Esophagus muscularis mucosa (tissue), 4 donors: Measurements from ENCODE around the gene C1QTNF9.

Source experiments
- CTCF ChIP-seq, 3 experiments: fragments of 200-600 bp in 2 of 3; fragments of 450-650 bp in 1 of 3; sonication (generic) in 2 of 3; IDR thresholded peaks; one replicate each; pipeline ENCODE4 v1.5.1; 2017 to 2019; ENCODE audit warnings: antibody characterized with exemption in 3 of 3, mild to moderate bottlenecking in 2 of 3, moderate library complexity in 1 of 3
- EP300 ChIP-seq: sonication (generic); formaldehyde crosslinking; IDR thresholded peaks from one replicate; pipeline ENCODE4 v1.6.1; 2017; ENCODE audit warnings: antibody characterized with exemption
- POLR2A ChIP-seq: fragments of 450-650 bp; IDR thresholded peaks from one replicate; pipeline ENCODE4 v1.6.1; 2017; ENCODE audit warnings: antibody characterized with exemption, moderate library complexity, mild to moderate bottlenecking, low read depth
- POLR2AphosphoS5 ChIP-seq, 2 donors: sonication (generic); formaldehyde crosslinking; IDR thresholded peaks; one replicate each; pipeline ENCODE4 v1.6.1; 2017; ENCODE audit warnings: antibody characterized with exemption in 2 of 2

GRCh38 chr13:24323036-24323738 is 13.8 kb downstream of the C1QTNF9 start:
- TF ChIP-seq POLR2A, result no peak
- no peak for TF ChIP-seq POLR2AphosphoS5 (IDR thresholded peaks at IDR 0.05)
- TF ChIP-seq CTCF (IDR thresholded peaks at IDR 0.05), result no peak
- no peak for TF ChIP-seq EP300
